ENCODE measurements around the gene LRG1. TPM values are rescaled to one million over a fixed set of nuclear protein-coding genes. Genes with fewer than 3 reads are reported as not detected.

The LRG1 gene
- polyA plus RNA-seq, 1 donor from 2014 or later, result not detected

DNA sequence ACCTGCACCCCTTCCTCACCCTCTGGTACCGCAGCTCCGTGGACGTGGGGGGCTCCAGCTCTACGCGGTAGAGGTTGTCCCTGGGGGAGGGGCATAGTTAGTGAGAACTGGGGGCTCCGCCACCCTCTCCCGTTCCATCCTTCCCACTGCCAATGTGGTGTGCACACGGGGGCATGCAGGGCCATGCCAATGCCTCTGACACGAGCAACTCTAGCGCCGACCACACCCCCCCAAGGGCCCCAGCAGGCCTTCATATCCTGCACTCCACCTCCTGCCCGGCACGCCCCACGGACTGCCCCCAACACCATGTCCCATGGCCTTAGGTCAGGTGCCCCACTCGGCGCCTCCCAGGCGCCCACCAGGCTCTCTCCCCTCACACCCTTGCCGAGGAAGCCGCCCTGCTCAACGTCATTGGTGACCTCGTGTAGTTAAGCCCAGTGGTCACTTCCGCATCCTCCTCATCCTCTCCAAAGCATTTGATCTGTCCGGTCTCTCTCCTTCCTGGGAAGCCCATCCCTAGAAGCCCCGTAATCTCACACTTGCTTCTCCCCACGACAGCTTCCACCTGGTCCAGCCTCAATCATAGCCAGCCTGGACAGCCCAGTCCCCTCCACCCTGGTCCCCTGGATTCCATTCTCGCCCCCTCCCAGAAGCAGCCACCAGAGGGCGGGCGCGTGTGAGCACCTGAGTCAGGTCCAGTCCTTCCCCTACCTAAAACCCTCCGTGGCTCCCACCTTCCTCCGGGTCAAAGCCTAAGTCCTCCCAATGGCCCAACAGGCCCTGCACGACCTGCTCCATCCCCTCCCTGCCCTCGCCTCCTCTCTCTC is 17.5 kb upstream of the LRG1 start:
- H3K4me3 ChIP-seq (ENCODE audit: low read length), result no peak overlapping the region
- no peaks in the 10 kb centered on the region for H3K9me2 ChIP-seq (ENCODE audit: insufficient read depth, low read length)
- H3K36me3 ChIP-seq (ENCODE audit: insufficient read depth, low read length), result peaks cover 16% of the 10 kb centered on the region

DNA sequence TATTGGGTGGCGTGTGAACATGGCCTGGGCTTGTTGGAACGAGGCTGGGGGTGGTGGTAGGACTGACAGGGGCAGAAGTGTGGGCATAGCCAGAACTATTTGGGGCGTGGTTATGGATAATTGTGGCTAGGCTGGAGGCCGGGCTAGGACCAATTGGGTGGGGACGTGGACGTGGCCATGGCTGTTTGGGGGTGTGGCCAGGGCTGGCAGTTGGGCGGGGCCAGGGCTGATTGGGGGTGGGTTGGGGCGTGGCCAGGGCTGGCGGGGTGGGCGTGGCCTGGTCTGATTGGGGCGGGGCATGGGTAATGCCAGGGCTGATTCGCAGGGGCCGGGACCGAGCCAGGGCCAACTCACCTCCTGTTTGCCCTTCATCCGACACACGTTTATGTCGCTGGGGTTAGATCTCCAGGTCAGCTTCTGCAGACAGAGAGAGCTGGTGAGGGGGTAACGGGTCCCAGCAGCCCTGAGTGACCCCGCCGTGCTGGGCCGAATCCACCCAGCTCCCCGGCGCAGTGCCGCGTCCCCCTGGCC is 16.8 kb upstream of the LRG1 start:
- no peak overlapping the region for H3K9ac ChIP-seq (ENCODE audit: low read length)
- no peaks in the 10 kb centered on the region for H3K9me2 ChIP-seq (ENCODE audit: insufficient read depth, low read length)
- no peak overlapping the region for H2AFZ ChIP-seq (ENCODE audit: low read depth, low read length)
- H3K79me2 ChIP-seq (replicated peaks; ENCODE audit: insufficient read depth, low read length), result no peaks in the 10 kb centered on the region
- peaks cover 22% of the 10 kb centered on the region for H3K36me3 ChIP-seq (ENCODE audit: insufficient read depth, low read length)
- no peaks in the 10 kb centered on the region for H3K9me3 ChIP-seq (ENCODE audit: low read length)
- no peak overlapping the region for H3K27ac ChIP-seq (ENCODE audit: low read length)
- H3K4me2 ChIP-seq (ENCODE audit: low read length), result no peak overlapping the region
- no peak for TF ChIP-seq RAD21 (conservative IDR thresholded peaks at IDR 0.05)
- no peak for TF ChIP-seq SMC3 (conservative IDR thresholded peaks at IDR 0.05; ENCODE audit: poor library complexity)
- no peak for TF ChIP-seq POLR2AphosphoS5 (IDR thresholded peaks at IDR 0.05)
- TF ChIP-seq, protein P1, sequence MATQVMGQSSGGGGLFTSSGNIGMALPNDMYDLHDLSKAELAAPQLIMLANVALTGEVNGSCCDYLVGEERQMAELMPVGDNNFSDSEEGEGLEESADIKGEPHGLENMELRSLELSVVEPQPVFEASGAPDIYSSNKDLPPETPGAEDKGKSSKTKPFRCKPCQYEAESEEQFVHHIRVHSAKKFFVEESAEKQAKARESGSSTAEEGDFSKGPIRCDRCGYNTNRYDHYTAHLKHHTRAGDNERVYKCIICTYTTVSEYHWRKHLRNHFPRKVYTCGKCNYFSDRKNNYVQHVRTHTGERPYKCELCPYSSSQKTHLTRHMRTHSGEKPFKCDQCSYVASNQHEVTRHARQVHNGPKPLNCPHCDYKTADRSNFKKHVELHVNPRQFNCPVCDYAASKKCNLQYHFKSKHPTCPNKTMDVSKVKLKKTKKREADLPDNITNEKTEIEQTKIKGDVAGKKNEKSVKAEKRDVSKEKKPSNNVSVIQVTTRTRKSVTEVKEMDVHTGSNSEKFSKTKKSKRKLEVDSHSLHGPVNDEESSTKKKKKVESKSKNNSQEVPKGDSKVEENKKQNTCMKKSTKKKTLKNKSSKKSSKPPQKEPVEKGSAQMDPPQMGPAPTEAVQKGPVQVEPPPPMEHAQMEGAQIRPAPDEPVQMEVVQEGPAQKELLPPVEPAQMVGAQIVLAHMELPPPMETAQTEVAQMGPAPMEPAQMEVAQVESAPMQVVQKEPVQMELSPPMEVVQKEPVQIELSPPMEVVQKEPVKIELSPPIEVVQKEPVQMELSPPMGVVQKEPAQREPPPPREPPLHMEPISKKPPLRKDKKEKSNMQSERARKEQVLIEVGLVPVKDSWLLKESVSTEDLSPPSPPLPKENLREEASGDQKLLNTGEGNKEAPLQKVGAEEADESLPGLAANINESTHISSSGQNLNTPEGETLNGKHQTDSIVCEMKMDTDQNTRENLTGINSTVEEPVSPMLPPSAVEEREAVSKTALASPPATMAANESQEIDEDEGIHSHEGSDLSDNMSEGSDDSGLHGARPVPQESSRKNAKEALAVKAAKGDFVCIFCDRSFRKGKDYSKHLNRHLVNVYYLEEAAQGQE (IDR thresholded peaks at IDR 0.05; ENCODE audit: borderline replicate concordance), result no peak
- no peaks in the 10 kb centered on the region for H4K20me1 ChIP-seq (ENCODE audit: insufficient read depth)
- no peak overlapping the region for H3K4me3 ChIP-seq (ENCODE audit: low read length)
- no peaks in the 10 kb centered on the region for H3F3A ChIP-seq (ENCODE audit: insufficient read depth, low read length, poor library complexity, severe bottlenecking)
- no peaks in the 10 kb centered on the region for H3K27me3 ChIP-seq (ENCODE audit: insufficient read depth, low read depth, low read length)

More for the DNA sequence above, 17.5 kb upstream of the LRG1 start:
- Histone ChIP-seq H3K9me3 (ENCODE audit: low read length) (no peaks in the 10 kb centered on the region), H2AFZ (ENCODE audit: low read depth, low read length) (no peak overlapping the region), H3K79me2 (replicated peaks; ENCODE audit: insufficient read depth, low read length) (no peaks in the 10 kb centered on the region), H3K27ac (ENCODE audit: low read length) (no peak overlapping the region), H3K9ac (ENCODE audit: low read length) (no peak overlapping the region), H3K4me2 (ENCODE audit: low read length) (no peak overlapping the region), H4K20me1 (ENCODE audit: insufficient read depth) (no peaks in the 10 kb centered on the region), H3F3A (ENCODE audit: insufficient read depth, low read length, poor library complexity, severe bottlenecking) (no peaks in the 10 kb centered on the region), H3K27me3 (ENCODE audit: insufficient read depth, low read depth, low read length) (no peaks in the 10 kb centered on the region)
- TF ChIP-seq TAF1 (IDR thresholded peaks at IDR 0.05; ENCODE audit: low read depth) (no peak), POLR2AphosphoS5 (IDR thresholded peaks at IDR 0.05) (no peak), EP300 (conservative IDR thresholded peaks at IDR 0.05; ENCODE audit: poor library complexity, severe bottlenecking) (no peak), MXI1 (conservative IDR thresholded peaks at IDR 0.05; ENCODE audit: poor library complexity, severe bottlenecking) (no peak), EZH2 (IDR thresholded peaks at IDR 0.05; ENCODE audit: borderline replicate concordance, insufficient read depth, low read length, poor library complexity, severe bottlenecking) (no peak), SMC3 (conservative IDR thresholded peaks at IDR 0.05; ENCODE audit: poor library complexity) (no peak)
- TF ChIP-seq, protein P2, sequence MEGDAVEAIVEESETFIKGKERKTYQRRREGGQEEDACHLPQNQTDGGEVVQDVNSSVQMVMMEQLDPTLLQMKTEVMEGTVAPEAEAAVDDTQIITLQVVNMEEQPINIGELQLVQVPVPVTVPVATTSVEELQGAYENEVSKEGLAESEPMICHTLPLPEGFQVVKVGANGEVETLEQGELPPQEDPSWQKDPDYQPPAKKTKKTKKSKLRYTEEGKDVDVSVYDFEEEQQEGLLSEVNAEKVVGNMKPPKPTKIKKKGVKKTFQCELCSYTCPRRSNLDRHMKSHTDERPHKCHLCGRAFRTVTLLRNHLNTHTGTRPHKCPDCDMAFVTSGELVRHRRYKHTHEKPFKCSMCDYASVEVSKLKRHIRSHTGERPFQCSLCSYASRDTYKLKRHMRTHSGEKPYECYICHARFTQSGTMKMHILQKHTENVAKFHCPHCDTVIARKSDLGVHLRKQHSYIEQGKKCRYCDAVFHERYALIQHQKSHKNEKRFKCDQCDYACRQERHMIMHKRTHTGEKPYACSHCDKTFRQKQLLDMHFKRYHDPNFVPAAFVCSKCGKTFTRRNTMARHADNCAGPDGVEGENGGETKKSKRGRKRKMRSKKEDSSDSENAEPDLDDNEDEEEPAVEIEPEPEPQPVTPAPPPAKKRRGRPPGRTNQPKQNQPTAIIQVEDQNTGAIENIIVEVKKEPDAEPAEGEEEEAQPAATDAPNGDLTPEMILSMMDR (IDR thresholded peaks at IDR 0.05; ENCODE audit: poor library complexity, severe bottlenecking), result no peak

Data from neural cell (in vitro differentiated cells).